HG02840 (cell line): ENCODE results near the gene USP24.

ENCODE experiments used
- ATAC-seq: cut with Tn5 transposase; IDR thresholded peaks from one replicate; pipeline ENCODE4 v1.9.1; 2021; ENCODE audit warnings: mild to moderate bottlenecking, moderate library complexity, moderate number of reproducible peaks; ENCODE audit not compliant: unreplicated experiment, low FRiP score

Gene USP24

GRCh38 chr1:55057270-55057955, 157.8 kb downstream of the USP24 start:
- ATAC-seq: no peak

- no peak for ATAC-seq
These were observed 158.6 kb downstream of the USP24 start for GRCh38 chr1:55056632-55056992.

- no peak for ATAC-seq
These were observed 159.1 kb downstream of the USP24 start for GRCh38 chr1:55055951-55056631.

GRCh38 chr1:55055084-55055882, 159.9 kb downstream of the USP24 start:
- ATAC-seq: no peak

- no peak for ATAC-seq
These were observed 160.8 kb downstream of the USP24 start for GRCh38 chr1:55054396-55054795.

- ATAC-seq: no peak
These were observed 161.8 kb downstream of the USP24 start for GRCh38 chr1:55053265-55053954.

- no peak for ATAC-seq
These were observed 162.7 kb downstream of the USP24 start for GRCh38 chr1:55052221-55053142.

- ATAC-seq: no peak
These were observed 163.5 kb downstream of the USP24 start for GRCh38 chr1:55051621-55052020.

GRCh38 chr1:55051169-55051568, 164.0 kb downstream of the USP24 start:
- ATAC-seq: no peak

GRCh38 chr1:55050283-55050682, 164.9 kb downstream of the USP24 start:
- no peak for ATAC-seq

GRCh38 chr1:55049914-55050278, 165.3 kb downstream of the USP24 start:
- ATAC-seq: no peak

GRCh38 chr1:55049271-55049913, 165.8 kb downstream of the USP24 start:
- ATAC-seq: no peak

GRCh38 chr1:55048453-55049270, 166.5 kb downstream of the USP24 start:
- ATAC-seq: no peak

GRCh38 chr1:55047611-55048010, 167.6 kb downstream of the USP24 start:
- ATAC-seq: no peak

- no peak for ATAC-seq
These were observed 168.3 kb downstream of the USP24 start for GRCh38 chr1:55046871-55047270.

GRCh38 chr1:55045430-55045829, 169.7 kb downstream of the USP24 start:
- no peak for ATAC-seq

- no peak for ATAC-seq
These were observed 170.4 kb downstream of the USP24 start for GRCh38 chr1:55044617-55045397.

- no peak for ATAC-seq
These were observed 171.4 kb downstream of the USP24 start for GRCh38 chr1:55043726-55044125.
